Activated CD4-positive, alpha-beta T cell treated with anti-CD3 and anti-CD28 coated beads, Interleukin-2, amount 50 U/mL, for 4 hours (primary cell): ENCODE results near the gene USP12.
"Not testable (repeated sequence)": the region's sequence is repeated elsewhere in the genome, so short reads cannot be mapped to it uniquely, and the experiment has no call there.

Source experiments
- DNase-seq, 2 experiments: peaks; one replicate each; pipeline ENCODE4 v3.0.0-alpha.2; 2020

Gene USP12, protein sequence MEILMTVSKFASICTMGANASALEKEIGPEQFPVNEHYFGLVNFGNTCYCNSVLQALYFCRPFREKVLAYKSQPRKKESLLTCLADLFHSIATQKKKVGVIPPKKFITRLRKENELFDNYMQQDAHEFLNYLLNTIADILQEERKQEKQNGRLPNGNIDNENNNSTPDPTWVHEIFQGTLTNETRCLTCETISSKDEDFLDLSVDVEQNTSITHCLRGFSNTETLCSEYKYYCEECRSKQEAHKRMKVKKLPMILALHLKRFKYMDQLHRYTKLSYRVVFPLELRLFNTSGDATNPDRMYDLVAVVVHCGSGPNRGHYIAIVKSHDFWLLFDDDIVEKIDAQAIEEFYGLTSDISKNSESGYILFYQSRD

DNA sequence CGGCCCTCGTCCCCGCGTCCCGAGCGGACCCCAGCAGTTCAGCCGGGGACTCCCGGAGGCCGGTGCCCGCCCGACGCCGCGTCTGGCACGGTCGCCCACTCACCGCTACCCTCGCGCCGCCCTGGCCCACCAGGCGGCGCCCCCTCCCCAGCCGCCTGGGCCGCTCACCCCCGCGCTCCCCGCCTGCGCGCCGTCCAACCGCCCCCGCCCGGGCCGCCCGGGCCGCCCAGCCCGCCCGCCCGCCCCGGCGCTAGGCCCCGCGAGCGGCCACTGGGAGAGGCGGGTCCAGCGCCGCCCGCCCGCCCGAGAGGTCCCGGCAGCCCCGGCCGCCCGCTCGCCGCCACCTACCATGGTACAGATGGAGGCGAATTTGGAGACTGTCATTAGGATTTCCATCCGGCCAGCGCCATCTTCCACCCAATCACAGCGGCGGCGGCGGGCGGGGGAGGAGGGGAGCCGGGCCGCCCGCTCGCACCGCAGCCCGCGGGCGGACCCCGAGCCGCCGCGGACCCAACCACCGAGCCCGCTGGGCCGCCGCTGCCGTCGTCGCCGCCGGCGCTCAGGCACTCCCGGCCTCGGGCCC, at the start of gene USP12:
Gene USP12 (minus strand): TSS at position 568 of the 583 bp plus-strand sequence. CDS start 172 bp downstream, at position 396.
- DNase-seq, result peak; percentile 25 to 43

- no peak for DNase-seq
These were observed 48.0 kb upstream of the USP12 start for GRCh38 chr13:27219611-27220010.

DNA sequence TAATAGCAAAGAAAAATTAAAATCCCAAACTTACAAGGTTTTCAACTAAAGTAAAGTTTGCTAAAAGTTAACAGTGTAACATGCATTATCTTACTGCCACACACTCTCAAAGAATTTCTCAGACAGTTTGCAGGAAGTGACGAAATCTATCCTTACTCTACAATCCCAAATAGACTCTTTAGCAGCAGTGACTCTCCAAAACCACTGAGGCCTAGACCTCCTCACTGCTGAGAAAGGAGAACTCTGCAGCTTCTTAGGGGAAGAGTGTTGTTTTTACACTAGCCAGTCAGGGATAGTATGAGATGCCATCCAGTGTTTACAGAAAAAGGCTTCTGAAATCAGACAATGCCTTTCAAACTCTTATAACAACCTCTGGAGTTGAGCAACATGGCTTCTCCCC, 47.2 kb upstream of the USP12 start:
- not testable (repeated sequence) for DNase-seq

GRCh38 chr13:27217791-27218190, 46.2 kb upstream of the USP12 start:
- DNase-seq, result not testable (repeated sequence)

DNA sequence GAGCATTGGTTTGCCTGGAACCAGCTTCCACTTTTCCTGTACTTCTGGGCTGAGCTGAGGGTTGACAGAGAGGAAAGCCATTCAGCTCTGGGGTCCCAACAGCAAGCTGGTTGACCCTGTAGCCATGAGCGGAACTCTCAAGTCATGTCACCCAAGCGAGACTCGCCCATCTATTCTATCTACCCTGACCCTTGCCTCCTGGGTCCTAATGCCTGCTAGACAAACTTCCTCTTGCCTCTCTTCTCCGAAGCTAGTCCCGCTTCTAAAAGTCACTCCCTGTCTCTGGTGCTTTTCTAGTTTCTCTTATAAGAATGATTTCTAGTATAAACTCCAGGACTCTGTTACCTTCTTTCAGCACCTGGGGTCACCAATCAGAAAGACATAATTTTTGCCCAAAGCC, 41.8 kb upstream of the USP12 start:
- DNase-seq, result not testable (repeated sequence)

DNA sequence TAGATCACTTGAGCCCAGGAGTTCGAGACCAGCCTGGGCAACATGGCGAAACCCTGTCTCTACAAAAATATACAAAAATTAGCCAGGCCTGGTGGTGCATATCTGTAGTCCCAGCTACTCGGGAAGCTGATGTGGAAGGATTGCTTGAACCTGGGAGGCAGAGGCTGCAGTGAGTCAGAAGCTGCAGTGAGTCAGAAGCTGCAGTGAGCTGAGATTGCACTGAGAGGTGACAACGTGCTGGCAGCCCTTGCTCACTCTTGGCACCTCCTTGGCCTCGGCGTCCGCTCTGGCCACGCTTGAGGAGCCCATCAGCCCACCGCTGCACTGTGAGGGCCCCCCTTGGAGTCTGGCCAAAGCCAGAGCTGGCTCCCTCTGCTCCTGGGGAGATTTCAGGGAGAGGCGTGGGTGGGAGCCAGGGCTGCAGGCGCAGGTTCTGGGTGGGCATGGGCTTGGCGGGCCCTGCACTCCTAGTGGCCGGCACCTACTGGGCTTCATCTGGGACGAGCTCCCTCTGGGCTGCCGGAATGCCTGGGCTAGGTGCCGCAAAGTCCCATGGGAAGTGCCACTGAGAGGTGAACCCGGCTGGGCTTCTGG, 40.3 kb upstream of the USP12 start:
- no peak for DNase-seq

GRCh38 chr13:27211271-27211670, 39.7 kb upstream of the USP12 start:
- no peak for DNase-seq

- no peak for DNase-seq
These were observed 36.9 kb upstream of the USP12 start for GRCh38 chr13:27208514-27208913.

DNA sequence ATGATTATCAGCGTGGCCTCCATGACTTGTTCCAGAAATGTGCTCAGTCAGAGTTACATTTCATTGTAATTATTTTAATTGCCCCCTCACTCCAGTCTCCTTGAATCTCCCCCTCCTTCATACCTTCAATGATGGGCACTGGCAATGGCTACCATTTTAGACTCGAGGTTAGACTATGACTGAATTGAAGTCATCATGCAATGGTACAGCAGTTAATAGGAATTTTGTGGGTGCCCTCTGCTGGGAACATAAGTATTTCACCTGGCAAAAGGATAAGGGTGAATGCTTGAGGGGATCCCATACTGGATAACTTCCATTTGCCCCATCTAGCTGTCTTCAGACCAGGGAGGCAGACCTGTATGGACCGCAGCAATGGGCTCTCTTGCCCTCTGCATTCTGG, 32.2 kb upstream of the USP12 start:
- DNase-seq, result no peak

- DNase-seq, result no peak
These were observed 31.6 kb upstream of the USP12 start for GRCh38 chr13:27203186-27203585.

GRCh38 chr13:27201661-27202060, 30.1 kb upstream of the USP12 start:
- no peak for DNase-seq

GRCh38 chr13:27200413-27201070, 28.9 kb upstream of the USP12 start:
- DNase-seq, result no peak

GRCh38 chr13:27199696-27200095, 28.1 kb upstream of the USP12 start:
- DNase-seq, result no peak

- DNase-seq, result no peak
These were observed 27.6 kb upstream of the USP12 start for GRCh38 chr13:27199211-27199610.

- DNase-seq, result no peak
These were observed 23.5 kb upstream of the USP12 start for GRCh38 chr13:27194895-27195764.

DNA sequence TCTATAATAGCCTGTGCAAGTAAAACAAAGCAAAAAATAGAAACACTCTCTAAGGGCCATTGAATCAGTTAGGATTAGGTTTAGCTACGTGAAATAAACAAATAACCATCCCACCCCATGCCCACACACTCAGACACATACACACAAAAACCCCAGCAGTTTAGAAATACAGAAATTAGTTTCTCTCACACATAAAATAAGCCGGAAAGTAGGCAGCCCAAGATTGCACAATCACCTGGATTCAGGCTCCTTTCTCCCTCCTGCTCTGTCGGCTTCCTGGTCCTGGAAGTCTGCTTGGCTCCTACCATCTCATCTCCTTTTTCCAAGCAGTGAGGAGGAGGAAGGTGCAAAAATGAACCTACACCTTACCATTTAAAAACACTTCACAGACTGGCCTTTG, 22.6 kb upstream of the USP12 start:
- no peak for DNase-seq

- no peak for DNase-seq
These were observed 21.9 kb upstream of the USP12 start for GRCh38 chr13:27193496-27193895.

GRCh38 chr13:27192973-27193372, 21.4 kb upstream of the USP12 start:
- no peak for DNase-seq

- not testable (repeated sequence) for DNase-seq
These were observed 20.8 kb upstream of the USP12 start for GRCh38 chr13:27192367-27192766.

DNA sequence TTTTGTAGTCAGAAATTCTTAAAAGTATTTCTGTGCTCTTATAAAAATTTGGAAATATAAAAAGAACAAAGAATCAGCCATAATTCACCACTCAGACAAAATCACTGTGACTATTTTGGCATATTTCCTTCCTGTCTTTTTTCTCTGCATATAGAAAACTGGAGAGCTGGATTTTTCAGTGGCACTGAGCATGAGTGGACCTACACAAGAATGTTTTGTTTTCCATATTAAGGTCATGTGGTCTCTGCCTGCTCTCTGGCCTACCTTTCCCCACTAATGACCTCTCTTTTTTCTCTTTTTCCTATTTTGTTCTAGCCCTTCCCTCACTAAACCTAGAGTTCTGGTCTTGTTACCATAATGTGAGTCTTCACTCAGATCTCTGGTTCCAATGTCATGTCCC, 17.6 kb upstream of the USP12 start:
- DNase-seq, result no peak

DNA sequence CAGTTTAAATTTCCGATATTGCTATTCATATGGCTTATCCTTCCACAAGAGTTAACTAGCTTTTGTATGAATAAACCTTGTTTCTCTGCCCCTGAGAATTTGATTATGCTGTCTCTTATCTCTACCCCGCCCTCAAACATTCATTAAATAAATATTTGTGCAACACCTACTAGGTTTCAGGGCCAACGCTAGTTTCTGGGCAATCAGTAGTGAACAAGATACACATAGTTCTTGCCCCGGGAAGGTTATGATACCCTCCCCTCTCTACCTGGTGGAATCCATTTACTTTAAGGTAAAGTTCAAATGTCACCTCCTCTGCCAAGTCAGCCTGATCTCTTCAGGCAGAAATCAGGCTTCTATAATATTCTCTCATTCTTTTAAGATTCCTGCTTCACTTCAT, 16.6 kb upstream of the USP12 start:
- no peak for DNase-seq

DNA sequence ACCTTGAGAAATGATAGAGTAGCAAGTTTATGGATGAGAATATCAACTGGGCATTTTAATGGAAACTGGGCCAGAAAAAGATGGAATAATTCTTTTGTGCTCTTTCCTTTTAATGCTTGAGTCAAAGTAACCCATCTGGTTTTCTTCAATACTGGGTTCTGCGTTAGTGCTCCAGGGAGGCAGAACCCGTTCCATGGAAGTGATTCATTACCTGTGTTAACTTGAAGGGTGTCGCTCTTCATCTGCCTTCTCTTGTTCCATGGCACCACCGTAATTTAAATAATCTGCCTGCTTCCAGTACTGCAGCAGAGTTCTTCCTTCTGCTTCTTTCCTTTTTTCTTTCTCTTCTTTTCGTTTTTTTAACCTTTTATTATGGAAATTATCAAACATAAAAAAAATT, 14.7 kb upstream of the USP12 start:
- no peak for DNase-seq
